GM23338 (cell line): Measurements from ENCODE around the gene HIF3A. TPM values are rescaled to one million over a fixed set of nuclear protein-coding genes. Genes with fewer than 3 reads are reported as not detected.

Experiments used
- CREB1 ChIP-seq: fragments of 250-450 bp; sonication (Bioruptor Pico); IDR thresholded peaks from 2 replicates; pipeline ENCODE4 v1.5.0; 2020; ENCODE audit warnings: low read depth, mild to moderate bottlenecking, moderate library complexity
- CTCF ChIP-seq, 2 experiments: fragments of 200-600 bp in 1 of 2; sonication (generic) in 1 of 2; conservative IDR thresholded peaks; 2 replicates each; pipeline versions ENCODE4 v1.5.1 to v1.6.1; 2016 to 2017; ENCODE audit warnings: antibody characterized with exemption in 2 of 2, low read depth in 2 of 2, mild to moderate bottlenecking in 2 of 2, moderate library complexity in 1 of 2
- EZH2 ChIP-seq: fragments of 200-600 bp; sonication (generic); IDR thresholded peaks from one replicate; pipeline ENCODE4 v1.8.0; 2017; ENCODE audit warnings: antibody characterized with exemption, mild to moderate bottlenecking, low read depth; ENCODE audit not compliant: unreplicated experiment
- EZH2phosphoT487 ChIP-seq: fragments of 200-600 bp; sonication (generic); IDR thresholded peaks from one replicate; pipeline ENCODE4 v1.8.1; 2018; ENCODE audit warnings: antibody characterized with exemption; ENCODE audit not compliant: unreplicated experiment
- JUNB ChIP-seq: IDR thresholded peaks from one replicate; pipeline ENCODE4 v1.6.1; 2016; ENCODE audit warnings: antibody characterized with exemption; ENCODE audit not compliant: unreplicated experiment
- NANOG ChIP-seq: IDR thresholded peaks from 2 replicates; pipeline ENCODE4 v1.6.1; 2016; ENCODE audit warnings: antibody characterized with exemption, borderline replicate concordance
- POLR2AphosphoS5 ChIP-seq: IDR thresholded peaks from 2 replicates; pipeline ENCODE4 v1.6.1; 2016; ENCODE audit warnings: antibody characterized with exemption, low read depth
- REST ChIP-seq: IDR thresholded peaks from one replicate; pipeline ENCODE4 v1.6.1; 2018; ENCODE audit warnings: antibody characterized with exemption; ENCODE audit not compliant: unreplicated experiment
- STAT1 ChIP-seq: IDR thresholded peaks from one replicate; pipeline ENCODE4 v1.6.1; 2016; ENCODE audit warnings: antibody characterized with exemption; ENCODE audit not compliant: unreplicated experiment
- ZNF114 ChIP-seq: fragments of 250-450 bp; sonication (Bioruptor Pico); IDR thresholded peaks from 2 replicates; pipeline ENCODE4 v1.5.0; 2020; ENCODE audit warnings: mild to moderate bottlenecking, moderate library complexity
- ZNF462 ChIP-seq: fragments of 250-450 bp; sonication (Bioruptor Pico); IDR thresholded peaks from 2 replicates; pipeline ENCODE4 v1.5.0; 2020; ENCODE audit warnings: mild to moderate bottlenecking, moderate library complexity
- polyA plus RNA-seq: library from polyadenylated mRNA; unstranded; fragments of >200 nt; fragmentation: Nextera tagmentation; extraction: Ambion mirVana; gene quantifications from 2 replicates; pipeline ENCODE4 v1.2.1, GENCODE V29; 2016
- total RNA-seq: library from RNA; depleted of rRNA; stranded (reverse); fragments of >200 nt; shearing (Covaris generic); gene quantifications from 2 replicates; pipeline ENCODE4 v1.2.3, GENCODE V29; 2014

The HIF3A gene
- total and polyA plus RNA-seq, 2 experiments from 2014 or later, result 20.4 to 70.5 TPM

- TF ChIP-seq ZNF462 (CRISPR knock-in tag) (no peak), EZH2 (no peak), CTCF (conservative IDR thresholded peaks at IDR 0.05; ENCODE audit: low read depth in 2 of 2) (no peak), CREB1 (CRISPR knock-in tag) (no peak), NANOG (no peak), POLR2AphosphoS5 (no peak), REST (no peak), STAT1 (no peak), ZNF114 (CRISPR knock-in tag) (no peak), JUNB (no peak), EZH2phosphoT487 (no peak)
Observed at GRCh38 chr19:46296202-46296480, 701 bp upstream of the HIF3A start (continued).
